OCI-LY1 (cell line): ENCODE measurements around the gene RABGAP1.

Experiments
- EZH2 ChIP-seq: fragments of 200-600 bp; sonication (generic), shearing (Covaris generic); IDR thresholded peaks from 2 replicates; pipeline ENCODE4 v1.8.0; 2017; ENCODE audit warnings: borderline replicate concordance, mixed run types, mild to moderate bottlenecking, antibody characterized with exemption, low read length, moderate library complexity, mixed read lengths
- TF ChIP-seq, protein P1 (sequence below): fragments of 200-600 bp; sonication (generic), shearing (Covaris generic); IDR thresholded peaks from 2 replicates; pipeline ENCODE4 v1.5.1; 2017; ENCODE audit warnings: mild to moderate bottlenecking, antibody characterized with exemption, low read length, moderate library complexity, mixed read lengths

DNA sequence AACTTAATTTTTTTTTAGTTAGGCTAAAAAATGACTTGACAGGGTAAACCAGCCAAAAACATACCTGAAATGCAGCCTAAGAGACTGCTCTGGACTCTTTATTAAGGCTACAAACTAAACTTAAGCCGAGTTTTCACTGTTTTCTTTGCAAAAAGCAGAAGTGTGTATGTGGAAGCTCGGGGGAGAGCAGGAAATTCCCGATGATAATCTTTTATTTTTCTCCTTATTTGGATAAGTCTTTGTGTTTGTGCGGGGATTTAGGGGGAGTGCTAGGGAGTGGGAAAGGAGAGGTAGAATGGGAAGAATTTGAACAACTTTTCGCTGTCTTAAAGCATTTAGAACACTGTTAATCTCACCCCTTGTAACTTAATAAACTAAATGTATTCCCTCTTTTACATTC is 61.9 kb downstream of the RABGAP1 start:
- TF ChIP-seq, protein P1, sequence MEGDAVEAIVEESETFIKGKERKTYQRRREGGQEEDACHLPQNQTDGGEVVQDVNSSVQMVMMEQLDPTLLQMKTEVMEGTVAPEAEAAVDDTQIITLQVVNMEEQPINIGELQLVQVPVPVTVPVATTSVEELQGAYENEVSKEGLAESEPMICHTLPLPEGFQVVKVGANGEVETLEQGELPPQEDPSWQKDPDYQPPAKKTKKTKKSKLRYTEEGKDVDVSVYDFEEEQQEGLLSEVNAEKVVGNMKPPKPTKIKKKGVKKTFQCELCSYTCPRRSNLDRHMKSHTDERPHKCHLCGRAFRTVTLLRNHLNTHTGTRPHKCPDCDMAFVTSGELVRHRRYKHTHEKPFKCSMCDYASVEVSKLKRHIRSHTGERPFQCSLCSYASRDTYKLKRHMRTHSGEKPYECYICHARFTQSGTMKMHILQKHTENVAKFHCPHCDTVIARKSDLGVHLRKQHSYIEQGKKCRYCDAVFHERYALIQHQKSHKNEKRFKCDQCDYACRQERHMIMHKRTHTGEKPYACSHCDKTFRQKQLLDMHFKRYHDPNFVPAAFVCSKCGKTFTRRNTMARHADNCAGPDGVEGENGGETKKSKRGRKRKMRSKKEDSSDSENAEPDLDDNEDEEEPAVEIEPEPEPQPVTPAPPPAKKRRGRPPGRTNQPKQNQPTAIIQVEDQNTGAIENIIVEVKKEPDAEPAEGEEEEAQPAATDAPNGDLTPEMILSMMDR: no peak
- TF ChIP-seq EZH2: no peak
